GM19452 (cell line): ENCODE results near the gene ORM2.
A peak's percentile ranks its signal among the peaks of the same experiment; 100 is the strongest.

Experiments used
- ATAC-seq: cut with Tn5 transposase; IDR thresholded peaks from one replicate; pipeline ENCODE4 v1.9.1; 2021; ENCODE audit not compliant: unreplicated experiment

Gene ORM2

GRCh38 chr9:114369216-114370130 is 39.8 kb downstream of the ORM2 start:
- ATAC-seq, result no peak

GRCh38 chr9:114370251-114370967 is 40.7 kb downstream of the ORM2 start:
- ATAC-seq, result no peak

GRCh38 chr9:114370968-114371320 is 41.3 kb downstream of the ORM2 start:
- ATAC-seq, result no peak

GRCh38 chr9:114371343-114371944 is 41.8 kb downstream of the ORM2 start:
- no peak for ATAC-seq

DNA sequence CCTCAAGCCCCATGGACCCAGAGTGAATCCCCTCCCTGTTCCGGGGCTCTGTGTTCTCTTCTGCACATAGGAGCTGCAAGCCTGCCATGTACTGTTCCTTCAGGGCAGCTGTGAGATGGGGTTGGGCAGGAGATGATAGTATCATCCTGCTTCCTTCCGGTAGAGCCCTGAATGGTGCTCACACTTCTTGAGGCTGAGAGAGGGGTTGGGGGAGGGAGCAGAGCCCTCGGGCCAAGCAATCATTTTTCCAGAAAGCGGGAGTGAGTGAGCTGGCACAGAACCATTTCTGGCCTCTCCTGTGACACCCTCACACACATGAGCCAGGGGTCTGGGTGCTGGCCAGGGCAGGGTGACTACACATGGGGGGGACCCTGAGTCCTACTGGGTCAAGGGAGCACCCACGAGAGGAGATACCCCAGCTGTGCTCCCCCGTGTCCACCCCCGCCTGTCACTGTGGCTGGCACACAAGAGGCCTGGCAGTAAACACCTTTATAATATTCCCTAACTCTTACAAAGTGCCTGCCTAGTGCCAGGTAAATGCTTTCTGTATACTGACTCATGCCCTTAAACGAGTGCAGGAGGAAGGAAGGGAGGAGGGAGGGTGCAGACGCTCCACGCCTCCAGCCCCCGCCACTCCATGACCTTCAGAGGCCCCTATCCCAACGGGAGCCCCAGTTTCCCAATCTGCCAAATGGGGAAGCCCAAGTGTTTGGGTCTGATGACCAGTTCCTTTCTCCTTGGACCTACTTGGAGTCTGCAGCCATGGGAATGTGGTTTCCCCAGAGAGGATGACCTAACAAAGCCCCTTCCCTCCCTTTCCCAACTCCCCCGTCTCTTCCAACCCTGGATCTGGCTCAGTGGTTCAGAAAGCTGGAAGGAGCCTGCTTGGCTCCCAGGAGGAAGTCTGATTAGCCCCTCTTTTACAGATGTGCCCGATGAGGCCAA is 42.6 kb downstream of the ORM2 start:
- ATAC-seq, result no peak

DNA sequence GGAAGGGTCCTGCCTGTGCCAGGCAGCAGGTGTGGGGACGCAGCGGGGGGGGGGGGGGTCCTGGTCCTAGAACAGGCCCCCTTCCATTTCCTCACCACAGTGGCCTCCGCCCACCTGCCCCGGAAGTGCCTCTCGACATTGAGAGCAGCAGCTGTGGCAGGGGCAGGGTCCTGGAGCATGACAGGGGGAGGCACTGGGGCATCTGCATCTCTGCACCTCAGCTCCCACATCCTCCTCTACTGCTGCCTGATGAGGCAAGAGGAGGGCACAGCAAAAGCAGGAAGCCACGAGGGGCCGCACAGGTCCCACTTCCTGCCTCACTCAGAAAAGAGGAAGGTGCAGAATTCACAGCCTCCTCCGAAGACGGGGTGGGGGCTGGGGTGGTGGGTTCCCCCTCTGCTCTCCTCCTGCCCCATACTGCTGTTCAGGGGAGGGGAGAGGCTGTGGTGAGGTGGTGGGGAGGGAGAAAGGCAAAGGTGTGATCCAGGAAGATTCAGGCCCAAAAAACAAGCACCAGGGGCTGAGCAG is 43.3 kb downstream of the ORM2 start:
- peak; percentile 94 for ATAC-seq

DNA sequence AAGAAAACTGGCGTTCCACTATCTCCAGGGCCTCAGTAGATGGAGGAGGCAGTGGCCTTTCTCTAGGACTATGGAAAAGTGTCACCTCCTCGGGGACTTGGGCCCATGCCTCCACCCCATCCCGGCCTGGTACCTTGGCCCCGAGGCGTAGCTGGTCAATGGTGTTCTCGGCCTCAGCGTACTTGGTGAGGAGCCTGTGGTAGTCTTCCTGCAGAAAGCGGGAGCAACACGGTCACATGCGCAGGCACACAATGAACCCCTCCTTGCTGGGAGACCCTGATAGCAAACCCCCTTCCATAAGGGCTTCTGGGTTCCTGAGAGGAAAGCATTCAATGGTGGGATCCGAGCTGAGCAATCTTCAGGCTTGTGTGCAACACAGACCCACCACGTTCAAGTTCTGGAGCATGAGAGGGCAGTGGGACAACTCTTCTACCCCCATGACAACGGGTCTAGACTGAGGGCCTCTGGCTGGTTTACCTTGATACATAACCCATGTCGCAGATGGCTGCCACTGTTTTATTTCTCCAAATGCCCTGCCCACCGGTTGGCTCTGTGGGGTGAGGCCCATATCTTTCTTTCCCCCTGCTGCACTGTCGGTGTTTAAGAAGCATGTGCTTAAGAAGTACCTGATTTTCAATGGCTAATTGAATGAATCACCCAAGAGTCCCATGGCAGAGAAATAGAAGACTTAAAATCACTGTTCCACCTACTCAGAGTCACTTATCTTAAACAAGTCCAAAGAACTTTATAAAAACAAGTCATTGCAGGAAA is 44.5 kb downstream of the ORM2 start:
- ATAC-seq, result no peak

GRCh38 chr9:114374936-114375335 is 45.3 kb downstream of the ORM2 start:
- ATAC-seq, result no peak

GRCh38 chr9:114375386-114376175 is 45.9 kb downstream of the ORM2 start:
- ATAC-seq, result no peak

- no peak for ATAC-seq
These were observed 47.1 kb downstream of the ORM2 start for GRCh38 chr9:114376586-114377445.

- ATAC-seq, result no peak
These were observed 48.3 kb downstream of the ORM2 start for GRCh38 chr9:114378016-114378415.

DNA sequence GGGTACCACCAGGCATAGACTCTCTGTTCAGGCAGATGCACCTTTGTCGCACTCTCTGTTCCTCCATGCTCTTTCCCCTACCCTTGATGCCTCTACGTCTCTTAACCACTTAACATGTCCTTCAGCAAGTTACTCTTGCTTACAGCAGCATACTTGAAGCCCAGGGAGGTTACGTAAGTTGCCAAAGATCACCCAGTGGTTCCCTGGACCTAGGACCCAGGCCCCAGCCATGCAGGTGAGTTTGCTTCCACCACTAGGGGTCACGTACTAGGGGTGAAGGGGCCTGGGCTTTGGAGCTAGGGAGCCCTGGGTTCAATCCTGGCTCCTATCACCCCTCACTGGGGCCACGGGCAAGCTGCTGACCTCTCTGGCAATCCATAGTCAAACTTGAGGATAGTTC is 49.2 kb downstream of the ORM2 start:
- no peak for ATAC-seq
